ACC112 (cell line): Measurements from ENCODE around the gene SYPL2.
"Not testable (repeated sequence)": the region's sequence is repeated elsewhere in the genome, so short reads cannot be mapped to it uniquely, and the experiment has no call there.

ENCODE experiments used
- H2AFZ ChIP-seq: fragments of 200-600 bp; sonication (generic); one replicate; pipeline ENCODE4 v1.6.0; 2017; ENCODE audit warnings: antibody characterized with exemption, low read length; ENCODE audit not compliant: unreplicated experiment
- H3K27ac ChIP-seq: fragments of 200-600 bp; sonication (generic); 2 replicates; pipeline ENCODE4 v1.5.1; 2014; ENCODE audit warnings: low read depth, mild to moderate bottlenecking, antibody characterized with exemption, low read length, moderate library complexity
- H3K27me3 ChIP-seq: fragments of 200-600 bp; sonication (generic); 2 replicates; pipeline ENCODE4 v1.6.1; 2014; ENCODE audit warnings: mild to moderate bottlenecking, antibody characterized with exemption, low read length, moderate library complexity, mixed read lengths; ENCODE audit not compliant: insufficient read depth
- H3K36me3 ChIP-seq: fragments of 200-600 bp; sonication (generic); 2 replicates; pipeline ENCODE4 v1.6.1; 2016; ENCODE audit warnings: mild to moderate bottlenecking, antibody characterized with exemption, low read length, moderate library complexity, mixed read lengths; ENCODE audit not compliant: insufficient read depth
- H3K4me1 ChIP-seq: fragments of 200-600 bp; sonication (generic); one replicate; pipeline ENCODE4 v1.6.1; 2016; ENCODE audit warnings: low read length, mixed read lengths; ENCODE audit not compliant: insufficient read depth, unreplicated experiment, control insufficient read depth
- H3K4me3 ChIP-seq: fragments of 200-600 bp; sonication (generic); 2 replicates; pipeline ENCODE4 v1.5.1; 2014; ENCODE audit warnings: mild to moderate bottlenecking, low read depth, low read length
- H3K79me2 ChIP-seq: fragments of 200-600 bp; sonication (generic); one replicate; pipeline ENCODE4 v1.6.0; 2016; ENCODE audit warnings: low read length; ENCODE audit not compliant: control insufficient read depth, unreplicated experiment, insufficient read depth

Gene SYPL2

DNA sequence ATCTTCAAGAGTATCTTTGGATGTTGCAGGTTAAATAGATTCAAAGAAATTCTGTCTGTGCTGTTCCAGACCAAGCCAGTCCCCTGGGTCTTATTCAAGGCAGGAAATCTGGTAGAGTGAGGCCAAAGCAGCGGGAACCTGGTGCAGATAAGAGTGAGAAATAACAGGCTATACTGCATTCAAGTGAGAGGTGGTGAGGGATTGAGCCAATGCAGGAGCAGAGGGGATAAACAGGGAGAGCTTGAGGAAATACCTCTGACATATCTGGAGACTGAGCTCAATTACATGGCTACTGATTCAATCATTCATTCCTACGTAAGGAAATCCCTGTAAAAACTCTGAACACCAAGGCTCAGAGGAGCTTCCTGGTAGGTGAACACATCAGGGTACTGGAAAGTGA is 22.9 kb upstream of the SYPL2 start:
- Histone ChIP-seq H3K27ac (no peak overlapping the region), H3K4me1 (peaks cover 27% of the 10 kb centered on the region), H3K36me3 (no peaks in the 10 kb centered on the region), H2AFZ (no peak overlapping the region), H3K79me2 (no peaks in the 10 kb centered on the region), H3K27me3 (peaks cover 28% of the 10 kb centered on the region), H3K4me3 (no peak overlapping the region)

- H3K36me3 ChIP-seq, result no peaks in the 10 kb centered on the region
- no peak overlapping the region for H3K27ac ChIP-seq
- peaks cover 32% of the 10 kb centered on the region for H3K27me3 ChIP-seq
- peaks cover 20% of the 10 kb centered on the region for H3K4me1 ChIP-seq
- no peaks in the 10 kb centered on the region for H3K79me2 ChIP-seq
- H2AFZ ChIP-seq, result no peak overlapping the region
- H3K4me3 ChIP-seq, result no peak overlapping the region
These were observed 22.0 kb upstream of the SYPL2 start for GRCh38 chr1:109444346-109444745.

GRCh38 chr1:109445949-109446695 is 20.2 kb upstream of the SYPL2 start:
- not testable (repeated sequence) for H3K4me3 ChIP-seq, H3K79me2 ChIP-seq, H3K4me1 ChIP-seq, H3K36me3 ChIP-seq, H3K27ac ChIP-seq, H2AFZ ChIP-seq
- peaks cover 41% of the 10 kb centered on the region for H3K27me3 ChIP-seq

DNA sequence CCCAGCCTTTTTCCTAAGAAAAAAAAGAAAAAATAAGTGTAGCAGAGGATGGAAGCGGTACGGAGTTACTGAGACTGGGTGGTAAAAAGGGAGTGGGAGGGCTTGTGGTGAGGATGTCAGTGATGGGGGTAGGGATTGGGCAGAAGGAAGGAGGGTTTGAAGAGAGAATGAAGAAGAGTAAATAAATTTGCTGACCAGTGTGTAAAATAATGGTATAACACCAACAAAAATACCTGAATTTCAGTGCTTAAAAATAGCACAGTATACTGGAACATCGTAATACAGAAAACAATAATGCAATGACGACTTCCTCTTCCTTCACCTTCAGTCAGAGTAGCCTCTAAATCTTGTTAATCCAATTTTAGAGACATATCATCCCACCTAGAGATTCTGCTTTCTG is 18.8 kb upstream of the SYPL2 start:
- peaks cover 41% of the 10 kb centered on the region for H3K27me3 ChIP-seq
- H3K36me3 ChIP-seq, result no peaks in the 10 kb centered on the region
- H3K79me2 ChIP-seq, result no peaks in the 10 kb centered on the region
- no peak overlapping the region for H3K27ac ChIP-seq
- no peak overlapping the region for H2AFZ ChIP-seq
- H3K4me3 ChIP-seq, result no peak overlapping the region
- H3K4me1 ChIP-seq, result no peaks in the 10 kb centered on the region

GRCh38 chr1:109454497-109455133 is 11.7 kb upstream of the SYPL2 start:
- peaks cover 51% of the 10 kb centered on the region for H3K27me3 ChIP-seq

DNA sequence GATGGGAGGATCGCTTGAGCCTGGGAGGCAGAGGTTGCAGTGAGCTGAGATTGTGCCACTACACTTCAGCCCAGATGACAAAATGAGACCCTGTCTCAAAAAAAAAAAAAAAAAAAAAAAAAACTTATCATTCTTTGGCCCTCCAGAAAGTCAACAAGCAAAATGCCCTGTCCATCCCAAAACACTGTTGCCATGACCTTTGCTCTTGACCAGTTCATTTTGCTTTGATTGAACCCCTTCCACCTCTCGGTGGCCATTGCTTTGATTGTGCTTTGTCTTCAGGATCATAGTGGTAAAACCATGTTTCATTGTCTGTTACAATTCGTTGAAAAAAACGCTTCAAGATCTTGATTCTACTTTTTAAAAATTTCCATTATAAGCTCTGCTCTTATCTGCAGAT is 8.5 kb upstream of the SYPL2 start:
- no peak overlapping the region for H3K4me3 ChIP-seq
- no peaks in the 10 kb centered on the region for H3K4me1 ChIP-seq
- peaks cover 71% of the 10 kb centered on the region for H3K27me3 ChIP-seq
- no peaks in the 10 kb centered on the region for H3K79me2 ChIP-seq
- no peaks in the 10 kb centered on the region for H3K36me3 ChIP-seq
- no peak overlapping the region for H3K27ac ChIP-seq
- no peak overlapping the region for H2AFZ ChIP-seq

More at GRCh38 chr1:109454497-109455133, 11.7 kb upstream of the SYPL2 start:
- no peak overlapping the region for H3K4me3 ChIP-seq
- no peaks in the 10 kb centered on the region for H3K36me3 ChIP-seq
- H2AFZ ChIP-seq, result no peak overlapping the region
- H3K27ac ChIP-seq, result no peak overlapping the region
- H3K4me1 ChIP-seq, result no peaks in the 10 kb centered on the region
- no peaks in the 10 kb centered on the region for H3K79me2 ChIP-seq

GRCh38 chr1:109466125-109466451 is 258 bp upstream of the SYPL2 start:
- H3K36me3 ChIP-seq, result no peaks in the 10 kb centered on the region
- no peak overlapping the region for H3K27ac ChIP-seq
- no peaks in the 10 kb centered on the region for H3K79me2 ChIP-seq
- peaks cover 94% of the 10 kb centered on the region for H3K27me3 ChIP-seq
- H3K4me3 ChIP-seq, result peak overlapping the region; percentile 74
- H3K4me1 ChIP-seq, result no peaks in the 10 kb centered on the region
- H2AFZ ChIP-seq, result peak overlapping the region; percentile 66

- Histone ChIP-seq H3K27me3 (peaks cover 96% of the 10 kb centered on the region), H3K4me3 (no peak overlapping the region), H3K4me1 (no peaks in the 10 kb centered on the region)
These were observed 993 bp downstream of the SYPL2 start for GRCh38 chr1:109467301-109467777.

GRCh38 chr1:109468061-109468460 is 1.7 kb downstream of the SYPL2 start:
- Histone ChIP-seq H3K4me3 (no peak overlapping the region), H3K27me3 (peaks cover 90% of the 10 kb centered on the region), H3K79me2 (no peaks in the 10 kb centered on the region)

More at GRCh38 chr1:109467301-109467777, 993 bp downstream of the SYPL2 start:
- Histone ChIP-seq H2AFZ (no peak overlapping the region), H3K79me2 (no peaks in the 10 kb centered on the region), H3K36me3 (no peaks in the 10 kb centered on the region), H3K27ac (no peak overlapping the region)

GRCh38 chr1:109468903-109469302 is 2.6 kb downstream of the SYPL2 start:
- H3K4me3 ChIP-seq, result no peak overlapping the region
- no peaks in the 10 kb centered on the region for H3K79me2 ChIP-seq
- H2AFZ ChIP-seq, result no peak overlapping the region
- no peak overlapping the region for H3K27ac ChIP-seq
- H3K36me3 ChIP-seq, result no peaks in the 10 kb centered on the region
- H3K4me1 ChIP-seq, result no peaks in the 10 kb centered on the region
- peaks cover 88% of the 10 kb centered on the region for H3K27me3 ChIP-seq

More at GRCh38 chr1:109468061-109468460, 1.7 kb downstream of the SYPL2 start:
- Histone ChIP-seq H2AFZ (no peak overlapping the region), H3K36me3 (no peaks in the 10 kb centered on the region), H3K4me1 (no peaks in the 10 kb centered on the region), H3K27ac (no peak overlapping the region)

DNA sequence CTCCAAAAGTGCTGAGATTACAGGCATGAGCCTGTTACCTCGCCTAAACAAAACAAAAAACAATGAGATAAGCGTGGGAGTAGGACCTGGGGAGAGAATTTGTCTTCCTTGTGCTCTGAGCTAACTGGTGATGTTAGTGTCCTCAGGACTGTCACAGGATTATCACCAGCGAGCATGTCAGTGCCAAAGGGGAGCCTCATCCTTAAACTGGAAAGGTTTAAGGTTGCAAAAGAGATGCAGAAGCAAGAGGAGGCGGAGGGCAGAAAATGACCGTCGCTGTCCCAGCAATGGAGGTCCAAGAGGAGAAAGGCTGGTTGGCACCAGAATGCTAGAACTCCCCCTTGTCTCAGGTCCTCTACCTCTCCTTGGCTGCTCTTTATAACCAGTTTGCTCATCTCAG is 3.9 kb downstream of the SYPL2 start:
- peaks cover 86% of the 10 kb centered on the region for H3K27me3 ChIP-seq

More for the DNA sequence above, 3.9 kb downstream of the SYPL2 start:
- no peak overlapping the region for H3K4me3 ChIP-seq
- H3K36me3 ChIP-seq, result no peaks in the 10 kb centered on the region
- no peak overlapping the region for H3K27ac ChIP-seq
- no peak overlapping the region for H2AFZ ChIP-seq
- H3K4me1 ChIP-seq, result no peaks in the 10 kb centered on the region
- H3K79me2 ChIP-seq, result no peaks in the 10 kb centered on the region
